Measurements from ENCODE around the gene CMTM6.
"Not testable (repeated sequence)": the region's sequence is repeated elsewhere in the genome, so short reads cannot be mapped to it uniquely, and the experiment has no call there.

CMTM6 gene

DNA sequence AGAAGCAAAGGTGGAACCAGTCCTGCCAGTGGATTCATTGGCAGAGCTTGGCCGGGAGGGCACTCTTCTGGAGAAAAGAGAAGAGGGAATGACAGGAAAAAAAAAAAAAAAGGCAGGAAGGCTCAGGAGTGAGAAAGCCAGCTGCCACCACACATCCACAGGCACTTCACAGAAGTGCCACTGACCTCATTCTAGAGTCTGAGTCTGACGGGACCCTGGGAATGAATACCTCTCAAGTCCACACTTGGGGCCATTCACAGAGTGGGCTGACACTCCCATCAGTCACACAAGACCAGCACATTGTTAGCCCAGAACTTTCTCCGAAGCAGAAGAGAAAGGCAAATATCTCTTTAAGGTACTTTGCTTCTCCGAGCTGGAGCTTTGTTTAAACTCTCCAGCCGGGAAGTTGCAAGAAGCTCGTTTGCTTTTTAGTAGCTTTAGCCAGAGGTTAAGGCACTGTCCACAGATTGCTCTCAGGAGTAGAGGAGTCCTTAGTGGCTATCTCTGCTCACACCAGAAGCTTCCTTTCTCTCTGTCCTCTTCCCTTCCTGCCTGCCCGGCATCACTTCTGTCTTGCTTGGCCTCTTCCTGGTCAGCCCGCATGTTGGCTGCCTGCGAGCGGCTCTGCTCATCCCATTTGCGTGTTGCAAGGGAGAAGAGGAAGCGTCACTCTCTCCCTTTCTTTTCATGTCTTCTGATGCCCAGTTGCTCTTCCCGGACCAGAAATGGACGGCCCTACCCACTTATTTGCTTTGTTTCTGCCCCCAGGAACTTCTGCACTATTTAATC is 53.8 kb downstream of the CMTM6 start:
- no peak for DNase-seq (ENCODE audit: low read depth in 2 of 2, low spot score in 1 of 2)

DNA sequence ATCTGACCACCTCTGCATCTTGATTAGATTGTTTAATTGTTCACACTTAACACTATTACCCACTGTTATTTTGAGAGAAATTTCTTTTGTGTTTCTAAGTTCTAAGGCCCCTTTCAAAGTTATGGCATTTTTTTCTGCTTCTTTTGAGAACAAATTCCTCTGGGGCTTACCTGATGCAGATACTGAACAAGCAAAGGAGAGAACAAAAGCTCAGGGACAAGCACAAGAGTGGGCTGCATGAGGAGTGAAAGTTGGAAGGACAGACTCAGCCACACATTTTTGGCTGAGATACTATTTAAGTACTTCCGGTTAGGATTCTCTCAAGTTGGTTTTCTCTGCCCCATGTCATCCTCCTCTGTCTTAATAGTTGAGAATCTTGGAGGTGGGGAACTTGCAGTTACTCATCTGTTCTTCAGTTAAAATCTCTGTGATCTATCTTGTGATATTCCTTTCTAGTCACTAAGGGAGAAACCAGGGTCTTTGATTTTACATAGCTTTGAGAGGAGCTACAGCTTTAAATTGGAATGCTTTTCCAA is 54.7 kb downstream of the CMTM6 start:
- no peak for DNase-seq (ENCODE audit: low read depth in 2 of 2, low spot score in 1 of 2)

DNA sequence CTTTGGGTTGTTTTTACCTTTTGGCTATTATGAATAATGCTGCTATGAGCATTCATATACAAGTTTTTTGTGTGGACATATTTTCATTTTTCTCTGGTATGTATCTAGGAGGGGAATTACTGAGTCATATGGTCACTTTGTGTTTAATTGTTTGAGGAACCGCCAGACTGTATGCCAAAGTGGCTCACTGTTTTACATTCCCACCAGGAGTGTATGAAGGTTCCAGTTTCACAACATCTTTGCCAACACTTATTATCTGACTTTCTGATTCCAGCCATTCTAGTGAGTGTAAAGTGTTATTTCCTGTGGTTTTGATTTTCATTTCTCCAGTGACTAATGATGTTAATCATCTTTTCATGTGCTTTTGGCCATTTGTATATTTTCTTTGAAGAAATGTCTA is 59.2 kb downstream of the CMTM6 start:
- DNase-seq (ENCODE audit: low read depth in 2 of 2, low spot score in 1 of 2) = no peak

DNA sequence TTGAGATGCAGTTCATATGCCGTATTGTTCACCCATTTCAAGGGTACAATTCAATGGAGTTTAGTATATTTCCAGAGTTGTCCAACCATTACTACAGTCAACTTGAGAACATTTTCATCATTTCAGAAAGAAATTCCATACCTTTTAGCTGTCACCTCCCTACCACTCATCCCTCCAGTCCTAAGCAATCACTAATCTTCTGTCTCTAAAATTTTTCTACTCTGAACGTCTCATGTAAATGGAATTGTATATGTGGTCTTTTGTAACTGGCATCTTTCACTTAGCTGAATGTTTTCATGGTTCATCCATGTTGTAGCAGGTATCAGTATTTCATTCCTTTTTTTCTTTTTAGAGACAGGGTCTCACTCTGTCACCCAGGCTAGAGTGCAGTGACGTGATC is 59.9 kb downstream of the CMTM6 start:
- no peak for DNase-seq (ENCODE audit: low read depth in 2 of 2, low spot score in 1 of 2)

- no peak for DNase-seq (ENCODE audit: low read depth in 2 of 2, low spot score in 1 of 2)
Measured at GRCh38 chr3:32440611-32441350, 61.9 kb downstream of the CMTM6 start.

- not testable (repeated sequence) for DNase-seq (ENCODE audit: low read depth in 2 of 2, low spot score in 1 of 2)
Measured at GRCh38 chr3:32439421-32439820, 63.2 kb downstream of the CMTM6 start.

- no peak for DNase-seq (ENCODE audit: low read depth in 2 of 2, low spot score in 1 of 2)
Measured at GRCh38 chr3:32438596-32439344, 63.9 kb downstream of the CMTM6 start.

GRCh38 chr3:32437896-32438295 is 64.8 kb downstream of the CMTM6 start:
- DNase-seq (ENCODE audit: low read depth in 2 of 2, low spot score in 1 of 2) = no peak

- DNase-seq (ENCODE audit: low read depth in 2 of 2, low spot score in 1 of 2) = no peak
Measured at GRCh38 chr3:32436816-32437189, 65.8 kb downstream of the CMTM6 start.

DNA sequence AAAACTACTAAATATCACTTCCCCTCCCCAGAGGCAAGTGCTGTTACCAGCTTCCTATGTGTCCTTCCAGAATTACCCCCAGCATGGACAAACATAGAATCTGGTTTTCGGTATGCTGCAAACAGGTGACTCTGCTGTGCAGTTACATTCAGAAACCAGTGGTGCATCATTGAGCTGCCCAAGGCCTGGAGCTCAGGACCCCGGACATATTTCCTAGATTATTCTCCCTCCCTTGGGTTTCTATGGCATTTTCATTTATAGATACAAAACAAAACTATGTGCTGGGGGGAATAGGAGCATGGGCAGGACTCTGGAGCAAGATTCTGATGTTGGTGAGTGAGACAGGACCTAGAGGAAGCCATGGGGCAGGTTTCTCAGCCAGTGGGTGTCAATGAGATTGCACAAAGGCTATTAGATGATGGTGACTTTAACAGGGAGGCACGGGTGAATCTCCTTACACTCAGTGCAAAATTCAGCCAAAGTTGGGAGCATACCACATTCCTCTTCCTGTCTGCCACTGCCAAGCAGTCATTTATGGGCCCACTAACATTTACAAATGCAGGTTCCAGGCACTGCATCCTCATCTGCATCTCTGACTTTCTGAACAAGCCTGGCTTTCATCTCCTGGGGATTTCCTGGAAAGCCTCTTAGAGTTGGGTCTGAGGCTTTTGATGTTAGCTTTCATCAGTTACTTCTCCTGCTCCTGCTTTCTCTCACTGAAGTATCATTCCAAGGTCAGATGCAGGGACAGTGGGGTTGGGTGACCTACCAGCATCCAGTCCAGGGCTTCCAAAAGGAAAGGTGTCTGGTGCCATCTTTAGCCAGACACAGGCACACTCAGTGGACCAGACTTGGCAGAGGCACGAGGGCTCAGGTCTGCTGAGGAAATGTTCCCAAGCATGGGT is 66.5 kb downstream of the CMTM6 start:
- DNase-seq (ENCODE audit: low read depth in 2 of 2, low spot score in 1 of 2) = no peak

DNA sequence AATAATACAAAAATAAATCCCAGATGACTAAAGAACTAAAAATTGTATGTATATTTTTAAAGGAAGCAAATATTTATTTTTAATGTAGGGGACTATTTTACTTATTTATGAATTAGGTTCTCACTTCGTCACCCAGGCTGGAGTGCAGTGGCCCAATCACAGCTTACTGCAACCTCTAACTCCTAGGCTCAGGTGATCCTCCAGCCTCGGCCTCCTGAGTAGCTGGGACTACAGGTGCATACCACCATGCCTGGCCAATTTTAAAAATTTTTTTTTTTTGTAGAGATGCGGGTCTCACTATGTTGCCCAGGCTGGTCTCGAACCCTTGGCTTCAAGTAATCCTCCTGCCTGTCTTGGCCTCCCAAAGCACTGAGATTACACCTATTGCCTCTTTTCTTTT is 68.4 kb downstream of the CMTM6 start:
- no peak for DNase-seq (ENCODE audit: low read depth in 2 of 2, low spot score in 1 of 2)

- no peak for DNase-seq (ENCODE audit: low read depth in 2 of 2, low spot score in 1 of 2)
Measured at GRCh38 chr3:32432711-32433530, 69.7 kb downstream of the CMTM6 start.

GRCh38 chr3:32432045-32432710 is 70.5 kb downstream of the CMTM6 start:
- no peak for DNase-seq (ENCODE audit: low read depth in 2 of 2, low spot score in 1 of 2)

GRCh38 chr3:32431481-32431880 is 71.2 kb downstream of the CMTM6 start:
- DNase-seq (ENCODE audit: low read depth in 2 of 2, low spot score in 1 of 2) = no peak
